IPS-18a (cell line): ENCODE results near the gene ANO1.

Experiments used
- H3K27ac ChIP-seq: one replicate; pipeline ENCODE4 v1.5.1; 2013; ENCODE audit warnings: low read length
- H3K27me3 ChIP-seq: one replicate; pipeline ENCODE4 v1.6.1; 2013; ENCODE audit warnings: mild to moderate bottlenecking, low read length; ENCODE audit not compliant: control insufficient read depth, insufficient read depth
- H3K36me3 ChIP-seq: one replicate; pipeline ENCODE4 v1.6.1; 2013; ENCODE audit warnings: low read depth, low read length; ENCODE audit not compliant: control insufficient read depth
- H3K4me1 ChIP-seq: one replicate; pipeline ENCODE4 v1.6.1; 2013; ENCODE audit warnings: low read depth, low read length; ENCODE audit not compliant: control insufficient read depth
- H3K4me3 ChIP-seq: one replicate; pipeline ENCODE4 v1.5.1; 2013; ENCODE audit warnings: low read length
- H3K9ac ChIP-seq: one replicate; pipeline ENCODE4 v1.6.1; 2013; ENCODE audit warnings: mild to moderate bottlenecking, low read length, moderate library complexity
- H3K9me3 ChIP-seq: one replicate; pipeline ENCODE4 v1.6.1; 2013; ENCODE audit warnings: low read depth, low read length; ENCODE audit not compliant: control insufficient read depth

Gene ANO1

DNA sequence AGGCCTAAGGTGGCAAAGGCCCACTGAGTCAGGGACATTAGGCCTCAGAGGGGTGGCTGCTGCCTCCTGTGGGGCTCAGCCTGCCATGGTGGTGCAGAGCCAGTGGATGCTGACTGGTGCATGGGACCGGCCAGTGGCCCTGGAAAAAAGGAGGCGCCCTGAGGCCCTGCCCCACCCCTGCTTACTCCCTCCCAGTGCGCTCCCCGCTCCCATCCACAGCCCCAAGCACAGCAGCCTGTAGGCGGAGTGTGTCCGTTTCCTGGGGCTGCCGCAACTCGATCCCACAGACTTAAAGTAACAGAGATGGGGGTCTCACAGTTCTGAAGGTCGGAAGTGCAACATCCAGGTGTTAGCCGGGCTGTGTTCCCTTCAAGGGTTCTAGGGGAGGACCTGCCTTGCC is 86.6 kb downstream of the ANO1 start:
- H3K27ac ChIP-seq, result no peak overlapping the region
- no peaks in the 10 kb centered on the region for H3K4me1 ChIP-seq
- no peak overlapping the region for H3K4me3 ChIP-seq
- no peaks in the 10 kb centered on the region for H3K36me3 ChIP-seq
- no peaks in the 10 kb centered on the region for H3K9me3 ChIP-seq
- H3K27me3 ChIP-seq, result no peaks in the 10 kb centered on the region
- no peak overlapping the region for H3K9ac ChIP-seq

DNA sequence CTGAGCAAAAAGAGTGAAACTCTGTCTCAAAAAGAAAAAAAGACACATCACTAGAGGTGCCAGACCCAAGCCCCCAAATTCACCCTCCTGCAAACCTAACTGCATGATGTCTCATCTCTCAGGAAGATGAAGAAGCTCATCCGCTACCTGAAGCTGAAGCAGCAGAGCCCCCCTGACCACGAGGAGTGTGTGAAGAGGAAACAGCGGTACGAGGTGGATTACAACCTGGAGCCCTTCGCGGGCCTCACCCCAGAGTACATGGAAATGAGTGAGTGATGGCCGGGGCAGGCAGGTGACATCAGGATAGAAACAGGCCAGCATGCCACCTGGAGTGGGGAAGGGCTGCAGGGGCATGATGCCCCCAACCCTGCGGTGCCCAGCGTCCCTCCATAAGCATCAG is 89.0 kb downstream of the ANO1 start:
- H3K9ac ChIP-seq, result no peak overlapping the region
- no peaks in the 10 kb centered on the region for H3K36me3 ChIP-seq
- no peaks in the 10 kb centered on the region for H3K27me3 ChIP-seq
- H3K4me1 ChIP-seq, result no peaks in the 10 kb centered on the region
- H3K27ac ChIP-seq, result no peak overlapping the region
- no peaks in the 10 kb centered on the region for H3K9me3 ChIP-seq
- no peak overlapping the region for H3K4me3 ChIP-seq

DNA sequence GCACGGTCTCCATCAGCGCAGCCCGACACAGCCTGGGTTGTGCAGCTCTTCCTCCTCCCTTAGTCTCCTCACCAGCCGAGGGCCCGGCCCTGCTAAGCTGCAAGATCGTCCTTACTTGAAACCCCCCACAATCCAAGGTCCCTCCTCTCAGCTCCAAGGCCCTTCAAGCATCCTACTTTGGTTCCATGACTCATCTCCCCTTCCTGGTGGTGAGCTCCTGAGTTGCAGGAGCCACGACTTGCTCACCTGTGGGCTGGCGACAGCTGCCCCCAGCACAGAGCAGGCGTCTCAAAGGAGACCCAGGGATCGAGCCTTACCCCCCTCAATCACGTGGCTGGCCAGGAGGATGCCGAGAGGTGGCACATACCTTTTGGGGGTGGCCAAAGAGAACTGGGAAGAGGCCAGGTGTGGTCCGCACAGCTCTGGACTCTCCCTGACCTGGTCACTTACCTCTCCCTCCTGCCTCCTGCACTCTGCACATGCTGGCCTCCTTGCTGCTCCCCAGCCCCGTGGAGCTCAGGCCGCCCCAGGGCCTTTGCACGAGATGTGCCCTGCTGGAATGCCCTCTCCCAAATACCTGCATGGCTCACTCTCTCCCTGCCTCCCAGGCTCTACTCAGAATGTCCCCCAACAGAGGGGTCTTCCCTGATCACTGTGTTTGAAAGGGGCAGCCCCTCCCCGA is 89.7 kb downstream of the ANO1 start:
- no peaks in the 10 kb centered on the region for H3K4me1 ChIP-seq
- no peaks in the 10 kb centered on the region for H3K27me3 ChIP-seq
- H3K9me3 ChIP-seq, result no peaks in the 10 kb centered on the region
- H3K9ac ChIP-seq, result no peak overlapping the region
- no peaks in the 10 kb centered on the region for H3K36me3 ChIP-seq
- H3K4me3 ChIP-seq, result no peak overlapping the region
- no peak overlapping the region for H3K27ac ChIP-seq

DNA sequence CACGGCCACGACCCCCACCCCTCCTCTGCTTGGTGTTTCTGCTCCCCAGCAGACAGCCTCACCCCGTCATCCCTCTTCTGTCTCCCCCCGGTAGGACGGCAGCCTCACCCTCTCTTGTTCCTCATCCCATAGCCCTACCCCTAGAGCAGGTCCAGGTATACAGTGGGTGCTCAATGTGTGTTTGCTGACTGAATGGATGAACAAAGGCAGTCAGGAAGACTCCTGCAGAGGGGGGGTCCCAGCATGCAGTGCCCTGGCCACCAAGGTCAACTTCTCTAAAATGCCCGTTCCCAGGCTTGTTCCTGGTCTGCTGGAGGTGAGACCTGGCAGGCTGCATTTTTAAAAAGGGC is 90.3 kb downstream of the ANO1 start:
- H3K4me1 ChIP-seq, result no peaks in the 10 kb centered on the region
- no peak overlapping the region for H3K9ac ChIP-seq
- H3K36me3 ChIP-seq, result no peaks in the 10 kb centered on the region
- H3K4me3 ChIP-seq, result no peak overlapping the region
- no peaks in the 10 kb centered on the region for H3K9me3 ChIP-seq
- H3K27me3 ChIP-seq, result no peaks in the 10 kb centered on the region
- H3K27ac ChIP-seq, result no peak overlapping the region

DNA sequence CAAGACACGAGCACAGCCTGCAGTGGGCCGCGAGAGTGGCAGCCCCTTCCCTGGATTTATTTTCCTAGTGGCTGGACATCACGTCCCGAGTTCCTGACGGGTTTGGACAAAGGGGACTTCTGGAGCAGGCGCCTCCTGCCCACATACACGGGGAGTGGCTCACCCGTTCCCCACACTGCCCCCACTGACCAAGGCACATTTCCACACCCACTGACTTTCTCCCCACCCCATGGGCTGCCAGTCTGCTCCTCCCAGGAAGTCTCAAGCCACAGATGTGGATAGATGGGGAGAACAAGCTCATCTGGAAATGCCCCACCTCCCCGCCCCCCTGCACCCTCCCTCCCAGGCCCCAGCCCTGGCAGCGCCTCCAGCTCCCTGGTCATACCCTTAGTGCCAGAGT is 91.0 kb downstream of the ANO1 start:
- Histone ChIP-seq H3K9me3 (no peaks in the 10 kb centered on the region), H3K9ac (no peak overlapping the region), H3K27me3 (no peaks in the 10 kb centered on the region), H3K36me3 (no peaks in the 10 kb centered on the region), H3K4me1 (no peaks in the 10 kb centered on the region), H3K27ac (no peak overlapping the region), H3K4me3 (no peak overlapping the region)

DNA sequence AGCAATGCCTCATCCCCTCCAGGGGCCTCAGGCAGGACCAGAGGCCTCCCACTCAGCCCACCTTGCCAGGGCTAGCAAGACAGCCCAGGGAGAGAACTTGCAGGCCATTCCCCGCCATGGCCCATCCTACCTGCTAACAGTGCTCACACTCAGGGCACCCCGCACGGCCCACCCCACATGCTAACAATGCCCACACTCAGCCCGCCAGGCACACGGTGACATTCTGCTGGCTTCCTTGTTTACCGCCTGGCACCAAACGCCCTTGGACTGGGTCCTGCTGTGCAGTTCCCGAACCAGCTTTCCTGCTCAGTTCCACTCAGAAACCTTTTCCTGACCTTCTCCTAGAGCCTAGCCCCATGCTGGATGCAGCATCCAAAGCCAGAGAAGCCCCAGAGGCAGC is 91.5 kb downstream of the ANO1 start:
- Histone ChIP-seq H3K9ac (no peak overlapping the region), H3K4me1 (no peaks in the 10 kb centered on the region), H3K4me3 (no peak overlapping the region), H3K27ac (no peak overlapping the region), H3K27me3 (no peaks in the 10 kb centered on the region), H3K36me3 (no peaks in the 10 kb centered on the region), H3K9me3 (no peaks in the 10 kb centered on the region)

DNA sequence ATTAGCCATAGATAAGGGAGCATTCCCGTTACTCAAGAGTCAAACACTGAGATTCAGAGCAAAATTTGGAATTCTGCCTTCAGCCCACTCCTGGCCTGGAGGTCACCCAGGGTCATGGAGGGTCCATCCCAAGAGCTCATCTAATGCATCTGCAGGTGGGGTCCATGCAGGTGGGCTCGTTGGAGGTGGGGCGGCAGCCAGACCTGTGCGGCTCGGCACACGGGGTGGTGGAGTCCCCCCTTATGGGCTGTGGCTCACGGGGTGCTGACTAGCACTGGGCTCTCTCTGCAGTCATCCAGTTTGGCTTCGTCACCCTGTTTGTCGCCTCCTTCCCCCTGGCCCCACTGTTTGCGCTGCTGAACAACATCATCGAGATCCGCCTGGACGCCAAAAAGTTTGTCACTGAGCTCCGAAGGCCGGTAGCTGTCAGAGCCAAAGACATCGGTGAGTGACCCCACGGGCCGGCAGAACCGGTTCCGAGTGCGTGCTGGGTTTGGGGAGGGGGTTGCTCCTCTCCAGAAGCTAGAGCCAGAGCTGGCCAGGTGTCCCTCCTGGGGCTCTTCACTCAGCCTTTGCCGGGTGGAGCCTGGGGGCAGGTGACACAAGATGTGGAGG is 92.6 kb downstream of the ANO1 start:
- no peak overlapping the region for H3K4me3 ChIP-seq
- no peak overlapping the region for H3K27ac ChIP-seq
- no peak overlapping the region for H3K9ac ChIP-seq
- no peaks in the 10 kb centered on the region for H3K9me3 ChIP-seq
- no peaks in the 10 kb centered on the region for H3K27me3 ChIP-seq
- no peaks in the 10 kb centered on the region for H3K36me3 ChIP-seq
- peaks cover 9% of the 10 kb centered on the region for H3K4me1 ChIP-seq

DNA sequence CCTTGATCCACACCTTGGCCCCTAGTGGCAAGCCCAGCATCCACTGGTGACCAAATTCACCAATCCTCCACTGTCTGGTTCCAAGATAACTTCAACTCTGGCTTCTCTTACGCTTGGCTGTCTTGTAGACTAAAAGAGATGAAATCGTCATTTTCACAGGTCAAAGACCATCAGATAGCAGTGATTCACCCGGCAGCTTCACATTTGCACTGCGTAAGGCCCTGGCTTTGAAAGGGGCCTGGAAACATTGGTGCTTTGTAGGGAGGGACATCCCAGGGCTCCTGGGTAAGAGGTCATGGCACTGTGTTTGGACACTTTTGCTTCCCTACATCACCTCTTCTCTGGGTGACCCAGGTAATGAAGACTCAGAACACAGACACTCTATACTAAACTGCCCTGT is 94.9 kb downstream of the ANO1 start:
- no peaks in the 10 kb centered on the region for H3K9me3 ChIP-seq
- no peak overlapping the region for H3K4me3 ChIP-seq
- peaks cover 9% of the 10 kb centered on the region for H3K4me1 ChIP-seq
- no peaks in the 10 kb centered on the region for H3K27me3 ChIP-seq
- no peak overlapping the region for H3K27ac ChIP-seq
- H3K9ac ChIP-seq, result no peak overlapping the region
- H3K36me3 ChIP-seq, result no peaks in the 10 kb centered on the region

DNA sequence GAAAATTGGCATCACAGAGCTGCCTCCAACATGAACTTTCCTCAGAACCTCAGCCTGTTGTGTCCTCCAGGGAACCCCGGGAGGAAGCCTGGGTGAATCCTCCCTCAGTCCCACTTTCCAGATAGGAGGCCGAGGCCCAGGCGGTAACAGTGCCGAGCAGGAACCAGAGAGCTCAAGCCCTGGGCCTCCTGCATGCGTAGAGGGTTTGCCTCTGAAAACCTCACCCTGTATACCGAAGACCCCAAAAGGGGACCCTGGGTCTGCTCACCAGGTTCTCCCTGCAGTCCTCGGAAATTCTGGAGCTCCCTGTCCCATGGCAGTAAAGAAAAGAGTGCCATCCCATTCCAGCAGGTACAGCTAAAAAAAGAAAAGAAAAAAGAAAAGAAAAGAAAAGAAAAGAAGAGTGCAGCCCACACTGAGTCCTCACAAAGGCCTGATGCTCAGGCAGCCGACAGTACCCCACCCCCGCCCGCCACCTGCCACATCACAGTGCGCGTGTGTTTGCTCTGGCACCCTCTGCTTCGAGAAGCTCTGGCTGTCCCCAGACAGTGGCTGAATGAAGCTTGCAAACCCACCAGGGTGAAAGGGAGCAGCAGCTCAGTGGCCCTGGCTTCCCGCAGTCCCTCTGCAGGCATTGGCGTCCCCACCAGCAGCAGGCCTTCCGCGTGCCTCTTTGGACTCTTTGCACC is 96.6 kb downstream of the ANO1 start:
- Histone ChIP-seq H3K4me1 (peaks cover 9% of the 10 kb centered on the region), H3K9ac (no peak overlapping the region), H3K36me3 (no peaks in the 10 kb centered on the region)

DNA sequence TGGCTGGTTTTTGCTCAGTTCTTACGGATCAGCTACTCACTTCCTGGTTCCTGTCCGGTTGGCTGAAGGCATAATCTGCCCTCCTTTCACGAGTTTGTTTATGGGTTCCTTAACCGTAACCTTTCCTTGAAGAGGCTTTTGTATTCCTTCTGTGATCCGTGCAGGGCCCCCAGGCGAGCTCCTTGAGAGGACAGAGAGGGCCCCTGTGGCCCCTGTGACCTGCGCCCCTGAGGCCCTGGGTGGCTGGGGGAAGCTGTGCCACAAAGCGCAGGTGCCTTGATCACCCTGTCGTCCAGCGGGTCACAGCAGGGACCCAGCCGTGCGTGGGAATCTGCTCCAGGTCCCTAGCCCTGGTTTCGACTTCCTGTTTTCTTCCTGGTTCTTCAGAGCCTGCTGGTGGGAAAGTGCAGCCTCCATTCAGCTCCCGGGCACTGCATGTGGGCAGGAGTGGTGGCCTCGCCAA is 97.2 kb downstream of the ANO1 start:
- Histone ChIP-seq H3K27me3 (no peaks in the 10 kb centered on the region), H3K4me3 (no peak overlapping the region), H3K4me1 (peaks cover 9% of the 10 kb centered on the region), H3K9ac (no peak overlapping the region), H3K27ac (no peak overlapping the region), H3K9me3 (no peaks in the 10 kb centered on the region), H3K36me3 (no peaks in the 10 kb centered on the region)

More for the DNA sequence above, 96.6 kb downstream of the ANO1 start:
- no peak overlapping the region for H3K4me3 ChIP-seq
- no peaks in the 10 kb centered on the region for H3K9me3 ChIP-seq
- H3K27ac ChIP-seq, result no peak overlapping the region
- H3K27me3 ChIP-seq, result no peaks in the 10 kb centered on the region

DNA sequence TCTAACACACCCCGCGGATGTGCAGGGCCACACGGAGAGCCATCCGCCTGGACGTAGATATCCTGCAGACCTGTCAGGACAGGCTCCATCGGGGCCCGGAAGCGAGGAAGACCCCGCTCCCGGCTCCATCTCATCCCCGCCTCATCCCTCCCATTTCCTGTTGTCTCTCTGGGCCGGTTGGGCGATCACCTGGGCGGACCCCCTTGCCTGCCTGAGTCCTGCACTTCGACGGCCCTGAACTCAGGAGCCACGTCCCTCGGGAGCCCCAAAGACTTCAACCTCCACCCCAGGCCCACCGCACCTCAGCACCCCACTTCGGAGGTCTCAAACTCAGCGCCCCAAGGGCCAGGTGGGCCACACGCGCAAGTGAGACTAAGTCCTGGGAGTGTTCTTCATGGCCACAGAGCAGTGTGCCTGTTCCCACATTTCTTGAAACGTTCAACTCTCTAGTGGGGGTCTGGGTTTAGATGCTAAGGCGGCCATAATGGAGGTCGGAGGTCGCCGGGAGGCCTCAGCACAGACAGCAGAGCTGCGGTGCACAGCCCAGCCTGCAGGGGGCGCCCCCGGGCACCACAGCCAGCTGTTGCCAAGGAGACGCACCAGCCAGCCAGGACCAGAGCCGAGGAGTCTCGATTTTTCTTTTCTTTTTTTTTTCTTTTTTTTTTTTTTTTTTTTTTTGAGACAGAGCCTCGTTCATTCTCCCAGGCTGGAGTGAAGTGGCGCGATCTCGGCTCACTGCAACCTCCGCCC is 99.0 kb downstream of the ANO1 start:
- Histone ChIP-seq H3K9me3 (no peaks in the 10 kb centered on the region), H3K36me3 (no peaks in the 10 kb centered on the region), H3K4me1 (peaks cover 9% of the 10 kb centered on the region), H3K4me3 (no peak overlapping the region), H3K27me3 (no peaks in the 10 kb centered on the region), H3K27ac (no peak overlapping the region), H3K9ac (no peak overlapping the region)
